NCI-H226 (cell line): Measurements from ENCODE around the gene ZNF566.
"Not testable (repeated sequence)": the region's sequence is repeated elsewhere in the genome, so short reads cannot be mapped to it uniquely, and the experiment has no call there.

Experiments
- DNase-seq: peaks from one replicate; pipeline ENCODE4 v3.0.0-alpha.2; 2015

The ZNF566 gene

GRCh38 chr19:36489118-36489919 lies at the start of gene ZNF566:
Gene ZNF566, minus strand, starts transcription at chr19:36489561. Its CDS starts 13,004 bp downstream, at chr19:36476557.
- peak; percentile 96 for DNase-seq

GRCh38 chr19:36528921-36529518 lies 39.7 kb upstream of the ZNF566 start:
- DNase-seq, result no peak

GRCh38 chr19:36528194-36528920 lies 39.0 kb upstream of the ZNF566 start, which contains the start of gene ZNF260:
Gene ZNF260, minus strand, starts transcription at chr19:36528271. Its CDS starts 13,033 bp downstream, at chr19:36515238.
- DNase-seq, result peak; percentile 96

- no peak for DNase-seq
Measured at GRCh38 chr19:36527873-36528193, 38.5 kb upstream of the ZNF566 start.

GRCh38 chr19:36527341-36527740 lies 38.0 kb upstream of the ZNF566 start:
- no peak for DNase-seq

- DNase-seq, result no peak
Measured at GRCh38 chr19:36526581-36526980, 37.2 kb upstream of the ZNF566 start.

GRCh38 chr19:36524617-36525016 lies 35.3 kb upstream of the ZNF566 start:
- DNase-seq, result no peak

GRCh38 chr19:36514012-36514612 lies 24.8 kb upstream of the ZNF566 start:
- DNase-seq, result no peak

- DNase-seq, result no peak
Measured at GRCh38 chr19:36508325-36508724, 19.0 kb upstream of the ZNF566 start.

- no peak for DNase-seq
Measured at GRCh38 chr19:36501973-36502372, 12.6 kb upstream of the ZNF566 start.

GRCh38 chr19:36497001-36497400 lies 7.6 kb upstream of the ZNF566 start:
- no peak for DNase-seq

- peak; percentile 18 for DNase-seq
Measured at GRCh38 chr19:36492689-36493453, 3.5 kb upstream of the ZNF566 start.

GRCh38 chr19:36490846-36491245 lies 1.5 kb upstream of the ZNF566 start:
- DNase-seq, result not testable (repeated sequence)

- DNase-seq, result peak; percentile 91
Measured at GRCh38 chr19:36489920-36490415, 607 bp upstream of the ZNF566 start.

GRCh38 chr19:36488846-36489117 lies 579 bp downstream of the ZNF566 start:
- no peak for DNase-seq

GRCh38 chr19:36488118-36488845 lies 1.1 kb downstream of the ZNF566 start:
- DNase-seq, result no peak

- no peak for DNase-seq
Measured at GRCh38 chr19:36483653-36484052, 5.7 kb downstream of the ZNF566 start.

GRCh38 chr19:36482876-36483275 lies 6.5 kb downstream of the ZNF566 start:
- no peak for DNase-seq

- DNase-seq, result no peak
Measured at GRCh38 chr19:36460046-36460445, 29.3 kb downstream of the ZNF566 start.

- DNase-seq, result no peak
Measured at GRCh38 chr19:36456831-36457230, 32.5 kb downstream of the ZNF566 start.

- no peak for DNase-seq
Measured at GRCh38 chr19:36449059-36449670, 40.2 kb downstream of the ZNF566 start.

- DNase-seq, result no peak
Measured at GRCh38 chr19:36441339-36441738, 48.0 kb downstream of the ZNF566 start.
